HEK293T (cell line): Measurements from ENCODE around the gene NCF2.

ENCODE experiments used
- ARNT ChIP-seq: fragments of 450-650 bp; IDR thresholded peaks from 2 replicates; pipeline ENCODE4 v1.6.1; 2017; ENCODE audit warnings: mild to moderate bottlenecking
- BHLHE40 ChIP-seq: fragments of 450-650 bp; IDR thresholded peaks from 2 replicates; pipeline ENCODE4 v1.6.1; 2016; ENCODE audit warnings: mild to moderate bottlenecking, moderate library complexity, borderline replicate concordance
- FOXA1 ChIP-seq: fragments of 450-650 bp; IDR thresholded peaks from 2 replicates; pipeline ENCODE4 v1.6.1; 2016; ENCODE audit warnings: mild to moderate bottlenecking
- HDGF ChIP-seq: fragments of 450-650 bp; IDR thresholded peaks from 2 replicates; pipeline ENCODE4 v1.6.1; 2017; ENCODE audit warnings: antibody characterized with exemption, borderline replicate concordance

DNA sequence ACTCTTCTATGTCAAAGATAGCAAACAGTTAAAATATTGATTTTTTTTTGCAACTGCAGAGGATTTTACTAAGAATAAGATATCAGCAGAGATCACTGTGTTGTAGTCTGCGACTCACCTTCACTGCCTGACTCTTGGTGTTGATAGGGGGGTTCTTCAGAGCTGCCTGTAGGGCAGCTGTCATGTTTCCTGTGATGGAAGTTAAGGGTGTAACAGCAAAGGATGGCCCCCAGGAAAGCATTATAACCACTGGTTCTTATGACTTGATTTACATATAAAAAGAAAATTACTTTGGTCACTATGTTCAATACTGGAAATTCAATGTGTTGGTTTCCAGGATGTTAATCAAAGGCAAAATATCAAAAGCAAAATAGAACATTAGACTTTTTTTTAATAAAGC is 42.7 kb upstream of the NCF2 start:
- TF ChIP-seq ARNT, result no peak
- no peak for TF ChIP-seq BHLHE40
- TF ChIP-seq FOXA1, result no peak
- no peak for TF ChIP-seq HDGF
